ENCODE measurements around the gene PSMD14.
"Not testable (repeated sequence)": the region's sequence is repeated elsewhere in the genome, so short reads cannot be mapped to it uniquely, and the experiment has no call there.

The PSMD14 gene

DNA sequence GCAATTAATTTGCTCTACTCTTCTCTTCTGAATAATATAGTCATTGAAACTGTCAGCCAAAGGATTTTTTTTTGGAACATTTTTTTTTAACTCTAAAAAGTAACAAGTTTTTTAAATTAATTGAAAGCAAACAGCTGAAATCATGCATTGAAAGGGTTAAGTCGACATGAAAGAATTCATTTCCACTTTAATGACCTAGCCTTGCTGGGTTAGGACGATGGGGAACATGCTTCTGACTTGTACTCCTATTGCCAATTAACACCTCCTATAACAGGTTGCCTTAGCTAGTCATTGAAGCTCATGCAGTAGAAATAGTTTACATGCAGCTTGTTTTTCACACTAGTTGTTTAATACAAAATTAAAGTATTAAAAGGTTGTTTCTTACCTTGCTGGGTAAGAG lies 47.8 kb downstream of the PSMD14 start:
- DNase-seq (ENCODE audit: low read depth): no peak
- TF ChIP-seq, protein P1, sequence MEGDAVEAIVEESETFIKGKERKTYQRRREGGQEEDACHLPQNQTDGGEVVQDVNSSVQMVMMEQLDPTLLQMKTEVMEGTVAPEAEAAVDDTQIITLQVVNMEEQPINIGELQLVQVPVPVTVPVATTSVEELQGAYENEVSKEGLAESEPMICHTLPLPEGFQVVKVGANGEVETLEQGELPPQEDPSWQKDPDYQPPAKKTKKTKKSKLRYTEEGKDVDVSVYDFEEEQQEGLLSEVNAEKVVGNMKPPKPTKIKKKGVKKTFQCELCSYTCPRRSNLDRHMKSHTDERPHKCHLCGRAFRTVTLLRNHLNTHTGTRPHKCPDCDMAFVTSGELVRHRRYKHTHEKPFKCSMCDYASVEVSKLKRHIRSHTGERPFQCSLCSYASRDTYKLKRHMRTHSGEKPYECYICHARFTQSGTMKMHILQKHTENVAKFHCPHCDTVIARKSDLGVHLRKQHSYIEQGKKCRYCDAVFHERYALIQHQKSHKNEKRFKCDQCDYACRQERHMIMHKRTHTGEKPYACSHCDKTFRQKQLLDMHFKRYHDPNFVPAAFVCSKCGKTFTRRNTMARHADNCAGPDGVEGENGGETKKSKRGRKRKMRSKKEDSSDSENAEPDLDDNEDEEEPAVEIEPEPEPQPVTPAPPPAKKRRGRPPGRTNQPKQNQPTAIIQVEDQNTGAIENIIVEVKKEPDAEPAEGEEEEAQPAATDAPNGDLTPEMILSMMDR (conservative IDR thresholded peaks at IDR 0.05; ENCODE audit: low read length): no peak
- H3K4me3 ChIP-seq (ENCODE audit: low read length): no peak overlapping the region

DNA sequence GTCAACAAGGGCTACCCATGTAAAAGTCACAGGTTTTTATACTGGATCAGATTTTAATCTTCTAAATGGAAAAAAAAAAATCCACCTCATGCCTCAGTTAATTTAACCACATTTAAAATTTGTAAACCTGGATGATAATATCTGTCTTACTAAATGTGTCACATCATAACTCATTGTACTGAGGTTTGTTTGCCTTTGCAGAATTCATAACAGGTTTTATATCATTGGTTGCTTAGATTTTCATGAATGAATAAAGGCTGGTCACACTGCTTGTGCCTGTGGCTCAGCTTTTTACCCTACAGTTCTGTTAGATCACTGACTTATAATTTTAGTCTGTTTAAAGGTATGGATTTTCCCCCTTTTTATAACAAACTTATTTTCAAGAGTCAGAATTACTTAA lies 48.9 kb downstream of the PSMD14 start:
- H3K4me3 ChIP-seq (ENCODE audit: low read length): no peak overlapping the region
- TF ChIP-seq, protein P1 (conservative IDR thresholded peaks at IDR 0.05; ENCODE audit: low read length): no peak
- DNase-seq (ENCODE audit: low read depth): no peak

DNA sequence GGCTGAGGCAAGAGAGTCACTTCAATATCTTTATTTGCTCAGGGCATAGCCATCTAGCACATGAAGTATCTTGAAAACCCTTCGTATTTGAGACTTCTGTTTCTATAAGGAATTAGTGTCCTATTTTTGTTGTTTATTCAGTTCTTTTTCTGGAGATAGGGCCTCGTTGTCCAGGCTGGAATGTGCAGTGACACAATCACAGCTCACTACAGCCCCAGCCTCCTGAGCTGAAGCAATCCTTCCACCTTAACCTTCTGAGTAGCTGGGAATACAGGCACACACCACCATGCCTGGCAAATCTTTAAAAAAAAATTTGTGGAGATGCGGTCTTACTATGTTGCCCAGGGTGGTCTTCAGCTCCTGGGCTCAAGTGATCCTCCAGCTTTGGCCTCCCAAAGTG lies 50.6 kb downstream of the PSMD14 start:
- no peak for DNase-seq (ENCODE audit: low read depth)
- TF ChIP-seq, protein P1 (conservative IDR thresholded peaks at IDR 0.05; ENCODE audit: low read length): no peak
- H3K4me3 ChIP-seq (ENCODE audit: low read length): no peak overlapping the region

DNA sequence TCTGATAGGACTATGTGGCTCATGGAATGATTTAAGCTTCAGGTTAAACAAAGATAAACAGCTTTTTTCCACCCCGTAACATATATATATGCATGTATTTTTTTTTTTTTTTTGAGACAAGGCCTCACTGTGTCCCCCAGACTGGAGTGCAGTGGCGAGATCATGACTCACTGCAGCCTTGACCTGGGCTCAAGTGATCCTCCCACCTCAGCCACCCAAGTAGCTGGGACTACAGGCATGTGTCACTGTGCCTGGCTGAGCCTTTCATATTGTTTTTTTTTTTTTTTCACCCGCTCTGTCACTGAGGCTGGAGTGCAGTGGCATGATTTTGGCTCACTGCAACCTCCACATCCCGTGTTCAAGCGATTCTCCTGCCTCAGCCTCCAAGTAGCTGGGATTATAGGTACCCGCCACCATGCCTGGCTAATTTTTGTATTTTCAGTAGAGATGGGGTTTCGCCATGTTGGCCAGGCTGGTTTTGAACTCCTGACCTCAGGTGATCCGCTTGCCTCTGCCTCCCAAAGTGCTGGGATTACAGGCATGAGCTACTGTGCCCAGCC lies 52.0 kb downstream of the PSMD14 start:
- not testable (repeated sequence) for DNase-seq (ENCODE audit: low read depth)

DNA sequence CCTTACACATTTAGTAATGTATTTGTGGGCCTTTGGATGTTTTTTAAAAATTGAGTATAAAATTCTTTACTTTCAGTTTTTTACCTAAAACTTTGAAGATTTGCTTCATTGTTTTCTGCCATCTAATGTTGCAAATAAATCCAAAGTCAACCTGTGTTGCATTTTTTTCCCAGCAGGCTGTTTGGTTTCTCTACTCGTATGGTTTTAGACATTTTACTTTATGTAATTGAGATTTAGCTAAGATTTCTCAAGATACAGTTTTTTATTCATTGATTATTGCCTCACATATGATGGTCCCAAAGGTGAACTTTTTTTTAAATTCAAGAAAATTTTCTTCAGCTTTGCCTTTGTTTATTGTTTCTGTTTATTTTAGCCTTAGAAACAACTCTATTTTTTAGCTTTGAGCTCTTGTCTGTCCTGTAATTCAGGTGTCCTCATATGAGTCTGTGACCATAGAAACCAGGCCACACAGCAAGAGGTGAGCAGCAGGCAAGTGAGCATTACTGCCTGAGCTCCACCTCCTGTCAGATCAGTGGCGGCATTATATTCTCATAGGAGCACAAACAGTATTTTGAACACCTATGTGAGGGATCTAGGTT lies 54.4 kb downstream of the PSMD14 start:
- TF ChIP-seq, protein P1 (conservative IDR thresholded peaks at IDR 0.05; ENCODE audit: low read length): no peak
- DNase-seq (ENCODE audit: low read depth): no peak
- no peak overlapping the region for H3K4me3 ChIP-seq (ENCODE audit: low read length)

More for the DNA sequence above, 52.0 kb downstream of the PSMD14 start:
- H3K4me3 ChIP-seq (ENCODE audit: low read length): not testable (repeated sequence)

DNA sequence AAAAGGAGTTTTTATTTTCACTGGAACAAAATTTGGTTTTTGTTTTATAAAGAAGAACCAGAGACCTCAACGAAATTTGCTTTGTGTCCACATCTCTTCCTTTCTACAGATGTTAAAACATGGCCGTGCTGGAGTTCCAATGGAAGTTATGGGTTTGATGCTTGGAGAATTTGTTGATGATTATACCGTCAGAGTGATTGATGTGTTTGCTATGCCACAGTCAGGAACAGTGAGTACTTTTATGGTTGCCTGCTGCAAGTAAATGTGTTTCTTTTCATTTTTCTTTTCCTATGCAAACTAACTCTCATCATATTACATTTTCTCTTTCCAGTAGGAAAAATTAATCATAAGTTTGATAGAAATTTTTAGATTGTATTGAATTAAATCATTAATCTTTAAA lies 59.5 kb downstream of the PSMD14 start:
- DNase-seq (ENCODE audit: low read depth): no peak
- no peak overlapping the region for H3K4me3 ChIP-seq (ENCODE audit: low read length)
- TF ChIP-seq, protein P1 (conservative IDR thresholded peaks at IDR 0.05; ENCODE audit: low read length): no peak

DNA sequence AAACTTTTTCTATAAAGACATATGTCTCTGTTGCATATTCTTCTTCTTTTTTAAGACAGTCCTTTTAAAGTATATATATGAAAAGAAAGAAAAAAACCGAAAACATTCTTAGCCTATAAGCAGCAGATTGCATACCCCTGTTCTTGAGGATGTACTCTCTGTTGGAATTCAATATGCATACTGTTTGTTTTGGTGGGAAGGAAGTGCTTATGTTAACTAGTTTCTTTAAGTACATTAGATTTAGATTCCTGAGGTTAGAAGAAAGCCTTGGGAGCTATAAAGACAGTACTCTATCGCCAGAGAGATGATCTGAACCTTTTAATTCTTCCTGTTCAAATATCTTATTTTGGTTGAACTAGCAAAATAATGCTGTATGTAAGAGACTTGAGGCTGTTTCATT lies 61.1 kb downstream of the PSMD14 start:
- DNase-seq (ENCODE audit: low read depth): no peak
- no peak overlapping the region for H3K4me3 ChIP-seq (ENCODE audit: low read length)
- TF ChIP-seq, protein P1 (conservative IDR thresholded peaks at IDR 0.05; ENCODE audit: low read length): no peak
